Activated CD4-positive, alpha-beta T cell treated with anti-CD3 and anti-CD28 coated beads for 24 hours (primary cell): Measurements from ENCODE around the gene FNDC3B.
"Not testable (repeated sequence)": the region's sequence is repeated elsewhere in the genome, so short reads cannot be mapped to it uniquely, and the experiment has no call there.

ENCODE experiments used
- DNase-seq, 2 donors: peaks; one replicate each; pipeline ENCODE4 v3.0.0-alpha.2; 2020; ENCODE audit warnings: low read depth in 2 of 2

Gene FNDC3B

GRCh38 chr3:172235698-172236097, 196.3 kb downstream of the FNDC3B start:
- no peak for DNase-seq

- no peak for DNase-seq
Measured at GRCh38 chr3:172236771-172237742, 197.7 kb downstream of the FNDC3B start.

GRCh38 chr3:172238188-172238587, 198.8 kb downstream of the FNDC3B start:
- no peak for DNase-seq

- no peak for DNase-seq
Measured at GRCh38 chr3:172239218-172239790, 199.9 kb downstream of the FNDC3B start.

- DNase-seq, result no peak
Measured at GRCh38 chr3:172241405-172241804, 202.0 kb downstream of the FNDC3B start.

- DNase-seq, result not testable (repeated sequence)
Measured at GRCh38 chr3:172242471-172242870, 203.1 kb downstream of the FNDC3B start.

- not testable (repeated sequence) for DNase-seq
Measured at GRCh38 chr3:172243376-172243775, 204.0 kb downstream of the FNDC3B start.

- DNase-seq, result no peak
Measured at GRCh38 chr3:172244011-172244410, 204.6 kb downstream of the FNDC3B start.

- no peak for DNase-seq
Measured at GRCh38 chr3:172245241-172245640, 205.9 kb downstream of the FNDC3B start.

GRCh38 chr3:172246107-172246844, 206.9 kb downstream of the FNDC3B start:
- DNase-seq, result no peak

GRCh38 chr3:172247525-172248274, 208.3 kb downstream of the FNDC3B start:
- no peak for DNase-seq

- no peak for DNase-seq
Measured at GRCh38 chr3:172249039-172249438, 209.7 kb downstream of the FNDC3B start.

GRCh38 chr3:172251211-172251610, 211.8 kb downstream of the FNDC3B start:
- no peak for DNase-seq

GRCh38 chr3:172253200-172253599, 213.8 kb downstream of the FNDC3B start:
- DNase-seq, result no peak

- DNase-seq, result no peak
Measured at GRCh38 chr3:172254542-172254941, 215.2 kb downstream of the FNDC3B start.

- not testable (repeated sequence) for DNase-seq
Measured at GRCh38 chr3:172255321-172255720, 215.9 kb downstream of the FNDC3B start.

- DNase-seq, result no peak
Measured at GRCh38 chr3:172256101-172256734, 216.8 kb downstream of the FNDC3B start.

GRCh38 chr3:172257648-172258400, 218.4 kb downstream of the FNDC3B start:
- no peak for DNase-seq

- DNase-seq, result no peak
Measured at GRCh38 chr3:172258624-172259023, 219.2 kb downstream of the FNDC3B start.

GRCh38 chr3:172259111-172259541, 219.7 kb downstream of the FNDC3B start:
- DNase-seq, result no peak
